Parathyroid adenoma (tissue), 2 donors: Measurements from ENCODE around the gene GALNT5.
"Not testable (repeated sequence)": the region's sequence is repeated elsewhere in the genome, so short reads cannot be mapped to it uniquely, and the experiment has no call there.

Experiments used
- H2AFZ ChIP-seq: fragments of 300-600 bp; sonication (generic); one replicate; pipeline ENCODE4 v1.7.0; 2017; ENCODE audit warnings: antibody characterized with exemption, mild to moderate bottlenecking
- H3K27ac ChIP-seq: fragments of 300-600 bp; sonication (generic); one replicate; pipeline ENCODE4 v1.7.0; 2017
- H3K27me3 ChIP-seq: fragments of 300-600 bp; sonication (generic); one replicate; pipeline ENCODE4 v1.7.0; 2017; ENCODE audit warnings: low read length; ENCODE audit not compliant: control insufficient read depth, insufficient read depth
- H3K36me3 ChIP-seq: fragments of 300-600 bp; sonication (generic); one replicate; pipeline ENCODE4 v1.7.0; 2017; ENCODE audit warnings: low read length; ENCODE audit not compliant: control insufficient read depth, insufficient read depth
- H3K4me1 ChIP-seq: fragments of 300-600 bp; sonication (generic); one replicate; pipeline ENCODE4 v1.7.0; 2017; ENCODE audit warnings: control low read depth
- H3K4me2 ChIP-seq: fragments of 300-600 bp; sonication (generic); one replicate; pipeline ENCODE4 v1.7.0; 2017; ENCODE audit warnings: low read length
- H3K4me3 ChIP-seq: fragments of 300-600 bp; sonication (generic); one replicate; pipeline ENCODE4 v1.7.0; 2017; ENCODE audit warnings: low read depth, low read length
- H3K79me2 ChIP-seq: fragments of 300-600 bp; sonication (generic); one replicate; pipeline ENCODE4 v1.7.0; 2017; ENCODE audit warnings: control low read depth
- H3K9ac ChIP-seq: fragments of 300-600 bp; sonication (generic); one replicate; pipeline ENCODE4 v1.7.0; 2017; ENCODE audit warnings: mild to moderate bottlenecking
- H3K9me3 ChIP-seq: fragments of 300-600 bp; sonication (generic); one replicate; pipeline ENCODE4 v1.7.0; 2017; ENCODE audit warnings: low read length; ENCODE audit not compliant: control insufficient read depth
- TF ChIP-seq, protein P1 (sequence below): fragments of 300-600 bp; sonication (generic); IDR thresholded peaks from one replicate; pipeline ENCODE4 v1.7.0; 2017; ENCODE audit warnings: antibody characterized with exemption, mild to moderate bottlenecking
- donor health status: primary hyperparathyroidism.

The GALNT5 gene

GRCh38 chr2:157220502-157220901, 37.0 kb upstream of the GALNT5 start:
- no peak overlapping the region for H3K9ac ChIP-seq
- no peaks in the 10 kb centered on the region for H3K27me3 ChIP-seq
- no peaks in the 10 kb centered on the region for H3K4me1 ChIP-seq
- no peaks in the 10 kb centered on the region for H3K9me3 ChIP-seq
- no peak overlapping the region for H3K4me3 ChIP-seq
- H3K36me3 ChIP-seq: no peaks in the 10 kb centered on the region
- no peaks in the 10 kb centered on the region for H3K79me2 ChIP-seq
- TF ChIP-seq, protein P1, sequence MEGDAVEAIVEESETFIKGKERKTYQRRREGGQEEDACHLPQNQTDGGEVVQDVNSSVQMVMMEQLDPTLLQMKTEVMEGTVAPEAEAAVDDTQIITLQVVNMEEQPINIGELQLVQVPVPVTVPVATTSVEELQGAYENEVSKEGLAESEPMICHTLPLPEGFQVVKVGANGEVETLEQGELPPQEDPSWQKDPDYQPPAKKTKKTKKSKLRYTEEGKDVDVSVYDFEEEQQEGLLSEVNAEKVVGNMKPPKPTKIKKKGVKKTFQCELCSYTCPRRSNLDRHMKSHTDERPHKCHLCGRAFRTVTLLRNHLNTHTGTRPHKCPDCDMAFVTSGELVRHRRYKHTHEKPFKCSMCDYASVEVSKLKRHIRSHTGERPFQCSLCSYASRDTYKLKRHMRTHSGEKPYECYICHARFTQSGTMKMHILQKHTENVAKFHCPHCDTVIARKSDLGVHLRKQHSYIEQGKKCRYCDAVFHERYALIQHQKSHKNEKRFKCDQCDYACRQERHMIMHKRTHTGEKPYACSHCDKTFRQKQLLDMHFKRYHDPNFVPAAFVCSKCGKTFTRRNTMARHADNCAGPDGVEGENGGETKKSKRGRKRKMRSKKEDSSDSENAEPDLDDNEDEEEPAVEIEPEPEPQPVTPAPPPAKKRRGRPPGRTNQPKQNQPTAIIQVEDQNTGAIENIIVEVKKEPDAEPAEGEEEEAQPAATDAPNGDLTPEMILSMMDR: no peak
- no peak overlapping the region for H3K27ac ChIP-seq
- H2AFZ ChIP-seq: no peak overlapping the region
- no peak overlapping the region for H3K4me2 ChIP-seq

- Histone ChIP-seq H3K4me1 (no peaks in the 10 kb centered on the region), H3K27me3 (no peaks in the 10 kb centered on the region), H3K9me3 (no peaks in the 10 kb centered on the region), H3K4me3 (no peak overlapping the region), H3K4me2 (no peak overlapping the region), H3K9ac (no peak overlapping the region), H2AFZ (no peak overlapping the region), H3K79me2 (no peaks in the 10 kb centered on the region), H3K36me3 (no peaks in the 10 kb centered on the region), H3K27ac (no peak overlapping the region)
- TF ChIP-seq, protein P1: no peak
Observed at GRCh38 chr2:157221394-157221988, 36.0 kb upstream of the GALNT5 start.

DNA sequence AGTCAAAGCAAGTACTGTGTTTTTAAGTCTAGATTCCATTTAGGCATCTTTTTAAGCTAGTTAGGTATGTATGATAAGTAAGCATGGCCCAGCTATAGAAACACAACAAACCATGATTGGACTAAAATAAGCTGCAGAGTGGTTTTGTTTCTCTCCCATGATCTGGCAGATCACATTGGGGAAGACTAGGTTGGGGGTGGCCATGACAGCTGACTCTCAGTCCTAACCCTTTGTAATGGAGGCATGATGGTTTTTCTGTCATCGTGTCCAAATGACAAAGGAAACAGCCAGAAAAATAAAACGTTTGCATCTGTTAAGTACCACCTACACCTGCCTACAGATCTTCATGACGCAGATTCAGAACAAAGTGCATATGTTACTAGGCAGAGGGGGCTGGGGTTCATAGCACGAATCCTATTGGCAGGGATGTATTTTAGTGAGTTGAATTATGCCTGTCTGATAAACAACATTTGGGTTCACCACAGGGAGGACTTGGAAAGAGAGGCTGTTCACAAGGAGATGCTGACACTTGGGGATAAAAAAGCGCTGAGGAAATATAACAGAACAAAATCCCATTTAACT, 33.8 kb upstream of the GALNT5 start:
- Histone ChIP-seq H3K4me2 (no peak overlapping the region), H3K4me1 (no peaks in the 10 kb centered on the region), H3K79me2 (no peaks in the 10 kb centered on the region), H3K27me3 (no peaks in the 10 kb centered on the region), H3K4me3 (no peak overlapping the region), H3K27ac (no peak overlapping the region), H3K9me3 (no peaks in the 10 kb centered on the region), H2AFZ (no peak overlapping the region), H3K9ac (no peak overlapping the region), H3K36me3 (no peaks in the 10 kb centered on the region)
- TF ChIP-seq, protein P1: no peak

DNA sequence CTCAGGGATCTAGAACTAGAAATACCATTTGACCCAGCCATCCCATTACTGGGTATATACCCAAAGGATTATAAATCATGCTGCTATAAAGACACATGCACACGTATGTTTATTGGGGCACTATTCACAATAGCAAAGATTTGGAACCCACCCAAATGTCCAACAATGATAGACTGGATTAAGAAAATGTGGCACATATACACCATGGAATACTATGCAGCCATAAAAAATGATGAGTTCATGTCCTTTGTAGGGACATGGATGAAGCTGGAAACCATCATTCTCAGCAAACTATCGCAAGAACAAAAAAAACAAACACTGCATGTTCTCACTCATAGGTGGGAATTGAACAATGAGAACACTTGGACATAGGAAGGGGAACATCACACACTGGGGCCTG, 33.1 kb upstream of the GALNT5 start:
- H3K4me1 ChIP-seq, H3K4me2 ChIP-seq, H3K9me3 ChIP-seq, H2AFZ ChIP-seq, H3K36me3 ChIP-seq, H3K27me3 ChIP-seq, H3K79me2 ChIP-seq, H3K9ac ChIP-seq, H3K4me3 ChIP-seq, H3K27ac ChIP-seq: not testable (repeated sequence)

DNA sequence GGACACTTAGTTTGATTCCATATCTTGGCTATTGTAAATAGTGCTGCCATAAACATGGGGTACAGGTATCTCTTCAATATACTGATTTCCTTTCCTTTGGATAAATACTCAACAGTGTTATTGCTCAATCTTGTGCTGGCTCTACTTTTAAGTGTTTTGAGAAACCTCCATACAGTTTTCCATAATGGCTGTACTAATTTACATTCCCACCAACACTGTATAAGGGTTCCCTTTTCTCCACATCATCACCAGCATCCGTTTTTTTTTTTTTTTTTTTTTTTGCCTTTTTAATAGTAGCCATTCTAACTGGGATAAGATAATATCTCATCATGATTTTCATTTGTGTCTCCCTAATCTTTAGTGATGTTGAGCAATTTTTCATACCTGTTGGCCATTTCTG, 29.9 kb upstream of the GALNT5 start:
- Histone ChIP-seq H3K27ac (no peak overlapping the region), H3K4me2 (no peak overlapping the region), H3K36me3 (no peaks in the 10 kb centered on the region), H3K9ac (no peak overlapping the region), H3K79me2 (no peaks in the 10 kb centered on the region), H2AFZ (no peak overlapping the region), H3K4me3 (no peak overlapping the region), H3K27me3 (no peaks in the 10 kb centered on the region), H3K4me1 (no peaks in the 10 kb centered on the region), H3K9me3 (no peaks in the 10 kb centered on the region)
- TF ChIP-seq, protein P1: no peak
